Fibroblast of peridontal ligament (primary cell): Measurements from ENCODE around the gene METRNL.
"Not testable (repeated sequence)": the region's sequence is repeated elsewhere in the genome, so short reads cannot be mapped to it uniquely, and the experiment has no call there.

ENCODE experiments used
- DNase-seq: peaks from one replicate; pipeline ENCODE4 v3.0.0-alpha.2; 2010; ENCODE audit errors: extremely low read depth

The METRNL gene

DNA sequence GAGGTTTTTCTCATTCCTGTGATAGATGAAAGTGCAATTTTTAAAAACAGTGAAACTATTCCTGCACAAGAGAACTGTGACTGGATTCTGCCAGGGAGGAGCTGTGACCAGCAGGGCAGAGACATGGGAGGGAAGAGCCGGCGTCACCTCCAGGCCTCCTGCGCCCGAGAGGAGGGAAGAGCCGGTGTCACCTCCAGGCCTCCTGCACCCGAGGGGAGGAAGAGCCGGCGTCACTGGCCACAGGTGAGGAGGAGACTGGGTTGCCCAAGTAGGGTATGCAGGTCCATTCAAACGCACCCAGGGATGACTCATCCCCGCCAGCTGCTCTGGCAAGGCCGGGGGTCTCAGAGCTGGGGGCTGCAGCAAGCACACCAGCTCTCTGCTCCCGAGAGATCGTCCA lies 56.7 kb downstream of the METRNL start:
- DNase-seq = no peak

DNA sequence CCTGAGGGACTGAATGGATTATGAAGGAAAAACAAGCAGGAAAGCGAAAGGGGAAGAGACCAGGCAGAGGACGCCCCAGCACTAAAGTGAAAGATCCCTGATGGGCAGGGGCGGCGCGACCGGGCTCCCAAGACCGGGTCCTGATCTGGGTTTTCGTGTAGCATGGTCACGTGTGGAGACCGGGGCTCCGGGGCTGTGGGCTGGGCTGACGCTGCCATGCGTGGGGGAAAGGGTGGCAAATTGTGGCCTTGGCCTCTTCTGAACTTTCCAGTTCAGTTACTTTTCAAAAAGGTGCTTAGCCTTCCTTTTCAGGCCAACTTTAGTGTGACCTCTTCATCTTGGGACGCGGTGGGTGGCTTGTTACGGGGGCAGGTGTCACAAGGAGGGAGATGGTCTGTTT lies 57.5 kb downstream of the METRNL start:
- DNase-seq = no peak

DNA sequence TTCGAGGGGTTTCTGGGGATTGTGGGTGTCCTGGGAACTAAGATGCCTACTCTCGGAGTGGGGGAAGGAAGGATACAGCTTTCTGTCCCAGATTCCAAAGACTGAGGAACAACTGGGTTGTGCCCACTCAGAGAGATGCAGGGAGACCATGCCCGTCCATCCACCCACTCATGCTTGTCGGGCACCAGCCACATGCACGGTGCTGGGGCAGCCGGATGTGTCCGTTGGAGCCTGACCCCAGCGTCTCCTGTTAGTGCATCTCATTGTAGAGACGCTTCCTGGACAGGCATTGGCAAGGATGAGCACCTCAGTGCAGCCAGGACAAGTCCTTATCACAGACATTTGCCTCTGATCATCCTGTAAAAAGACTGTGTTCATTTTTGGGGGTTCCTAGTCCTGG lies 58.1 kb downstream of the METRNL start:
- no peak for DNase-seq

DNA sequence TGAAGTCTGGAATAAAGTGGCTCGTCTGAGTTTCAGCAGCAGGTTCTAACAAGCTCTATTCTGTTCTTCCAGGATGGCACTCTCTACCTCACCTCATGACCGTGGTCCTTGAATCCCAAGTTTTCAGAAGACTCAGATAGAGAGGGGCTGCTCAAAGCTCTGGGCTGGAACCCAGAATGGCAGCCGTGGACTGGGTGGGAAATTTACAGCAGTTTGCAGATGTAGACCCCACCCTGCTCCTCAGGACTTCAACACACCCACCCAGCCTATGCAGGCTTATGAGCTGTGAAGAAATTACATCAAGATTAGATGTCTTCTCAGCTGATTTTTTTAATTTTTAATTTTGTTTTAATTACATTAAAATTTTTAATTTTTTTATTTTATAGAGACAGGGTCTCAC lies 59.4 kb downstream of the METRNL start:
- DNase-seq = no peak

DNA sequence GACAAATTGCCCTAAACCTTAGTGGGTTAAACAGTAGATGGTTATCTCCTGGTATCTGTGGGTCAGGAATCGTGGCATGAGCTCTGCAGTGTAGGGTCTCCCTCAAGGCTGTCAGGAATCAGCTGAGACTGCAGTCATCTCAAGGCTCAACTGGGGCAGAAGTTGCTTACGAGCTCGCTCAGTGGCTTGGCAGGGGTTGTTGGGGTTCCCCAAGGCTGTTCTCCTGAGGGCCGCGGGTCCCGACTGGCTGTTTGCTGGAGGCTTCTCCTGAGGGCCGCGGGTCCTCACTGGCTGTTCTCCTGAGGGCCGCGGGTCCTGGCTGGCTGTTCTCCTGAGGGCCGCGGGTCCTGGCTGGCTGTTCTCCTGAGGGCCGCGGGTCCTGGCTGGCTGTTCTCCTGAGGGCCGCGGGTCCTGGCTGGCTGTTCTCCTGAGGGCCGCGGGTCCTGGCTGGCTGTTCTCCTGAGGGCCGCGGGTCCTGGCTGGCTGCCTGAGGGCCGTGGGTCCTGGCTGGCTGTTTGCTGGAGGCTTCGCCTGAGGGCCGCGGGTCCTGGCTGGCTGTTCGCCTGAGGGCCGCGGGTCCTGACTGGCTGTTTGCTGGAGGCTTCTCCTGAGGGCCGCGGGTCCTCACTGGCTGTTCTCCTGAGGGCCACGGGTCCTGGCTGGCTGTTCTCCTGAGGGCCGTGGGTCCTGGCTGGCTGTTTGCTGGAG lies 60.3 kb downstream of the METRNL start:
- not testable (repeated sequence) for DNase-seq

DNA sequence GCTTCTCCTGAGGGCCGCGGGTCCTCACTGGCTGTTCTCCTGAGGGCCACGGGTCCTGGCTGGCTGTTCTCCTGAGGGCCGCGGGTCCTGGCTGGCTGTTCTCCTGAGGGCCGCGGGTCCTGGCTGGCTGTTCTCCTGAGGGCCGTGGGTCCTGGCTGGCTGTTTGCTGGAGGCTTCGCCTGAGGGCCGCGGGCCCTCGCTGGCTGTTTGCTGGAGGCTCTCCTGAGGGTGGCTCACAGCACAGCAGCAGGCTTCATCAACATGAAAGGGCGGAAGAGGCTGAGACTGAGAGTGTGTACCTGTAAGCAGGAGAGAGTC lies 60.8 kb downstream of the METRNL start:
- DNase-seq = not testable (repeated sequence)

DNA sequence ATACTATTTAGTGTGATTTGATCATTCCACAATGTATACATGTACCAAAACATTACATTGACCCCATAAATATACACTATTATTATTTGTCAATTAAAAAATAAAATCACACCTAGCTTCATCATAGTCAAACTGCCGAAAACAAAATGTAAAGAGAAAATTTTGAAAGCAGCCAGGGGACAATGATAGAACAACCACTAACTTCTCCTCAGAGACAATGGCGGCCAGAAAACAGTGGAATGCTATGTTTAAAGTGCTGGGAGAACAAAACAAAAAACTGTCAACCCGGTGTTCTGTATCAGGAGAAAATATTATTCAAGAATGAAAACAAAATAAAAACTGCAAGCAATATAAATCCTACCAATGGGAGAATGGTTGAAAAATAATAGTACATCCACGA lies 63.2 kb downstream of the METRNL start:
- no peak for DNase-seq

DNA sequence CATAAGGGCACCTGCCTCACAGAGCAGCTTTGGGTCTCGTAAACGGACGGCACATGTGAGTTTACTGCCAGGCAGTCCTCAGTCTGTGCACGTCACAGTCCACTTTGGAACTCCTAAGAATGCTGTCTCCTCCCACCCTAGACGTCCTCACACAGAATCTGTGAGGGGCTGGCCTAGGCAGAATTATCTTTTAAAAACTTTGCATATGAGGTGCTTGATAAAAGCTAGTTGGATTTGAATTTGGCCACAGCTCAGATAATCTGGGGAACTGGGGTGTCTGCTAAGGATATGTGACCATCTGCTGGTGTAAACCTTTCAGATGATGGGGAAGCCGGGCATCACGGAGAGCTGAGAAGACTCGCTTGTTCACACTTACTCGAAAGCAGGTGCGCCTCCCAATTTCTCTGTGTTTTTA lies 64.4 kb downstream of the METRNL start:
- no peak for DNase-seq
